ENCODE data around the gene CCDC137. TPM values are rescaled to one million over a fixed set of nuclear protein-coding genes. Genes with fewer than 3 reads are reported as not detected.

The CCDC137 gene
- total and polyA plus RNA-seq, 2 of the 13 experiments (the other 11 are each of a cell fraction or from before 2014, with no cell fraction given), result 14.6 to 39.1 TPM

DNA sequence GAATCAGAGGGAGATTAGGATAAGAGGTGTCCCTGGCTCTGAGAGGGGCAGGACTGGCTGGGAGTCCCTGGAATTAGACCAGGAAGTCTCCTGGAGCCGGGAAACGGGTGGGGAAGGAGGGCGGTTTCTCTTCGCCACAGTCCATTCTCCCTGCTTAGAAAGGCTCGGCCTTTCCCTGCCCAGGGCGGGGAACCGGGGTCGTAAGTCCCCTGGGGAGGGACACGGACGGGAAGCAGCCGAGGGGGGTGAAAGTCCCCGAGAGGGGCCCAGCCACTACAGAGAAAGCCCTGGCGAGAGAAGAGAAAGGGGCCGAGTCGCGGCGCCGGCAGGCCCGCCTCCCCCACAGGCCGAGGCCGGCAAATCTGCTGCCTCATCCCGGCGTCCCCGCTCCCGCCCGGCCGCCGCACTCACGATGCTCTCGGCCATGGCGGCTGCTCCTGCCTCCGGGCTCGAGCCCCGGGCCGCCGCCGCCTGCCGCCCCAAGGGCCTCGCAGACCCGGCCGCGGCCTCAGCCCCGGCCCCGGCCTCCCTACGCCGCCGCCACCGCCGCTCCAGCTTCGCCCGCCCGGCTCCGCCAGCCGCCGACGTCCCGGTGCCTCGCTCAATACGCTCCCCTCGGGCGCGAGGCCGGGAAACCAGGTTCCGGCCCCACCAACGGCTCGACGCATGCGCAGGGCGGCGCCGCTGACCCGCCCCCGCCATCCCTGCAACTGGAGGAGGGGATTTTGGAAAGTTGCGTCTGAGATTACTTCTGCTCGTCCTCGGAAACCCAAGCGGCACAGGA lies 29.8 kb upstream of the CCDC137 start, which contains the start of the genes NPLOC4 and TSPAN10 (continued):
- TF ChIP-seq, protein P1, sequence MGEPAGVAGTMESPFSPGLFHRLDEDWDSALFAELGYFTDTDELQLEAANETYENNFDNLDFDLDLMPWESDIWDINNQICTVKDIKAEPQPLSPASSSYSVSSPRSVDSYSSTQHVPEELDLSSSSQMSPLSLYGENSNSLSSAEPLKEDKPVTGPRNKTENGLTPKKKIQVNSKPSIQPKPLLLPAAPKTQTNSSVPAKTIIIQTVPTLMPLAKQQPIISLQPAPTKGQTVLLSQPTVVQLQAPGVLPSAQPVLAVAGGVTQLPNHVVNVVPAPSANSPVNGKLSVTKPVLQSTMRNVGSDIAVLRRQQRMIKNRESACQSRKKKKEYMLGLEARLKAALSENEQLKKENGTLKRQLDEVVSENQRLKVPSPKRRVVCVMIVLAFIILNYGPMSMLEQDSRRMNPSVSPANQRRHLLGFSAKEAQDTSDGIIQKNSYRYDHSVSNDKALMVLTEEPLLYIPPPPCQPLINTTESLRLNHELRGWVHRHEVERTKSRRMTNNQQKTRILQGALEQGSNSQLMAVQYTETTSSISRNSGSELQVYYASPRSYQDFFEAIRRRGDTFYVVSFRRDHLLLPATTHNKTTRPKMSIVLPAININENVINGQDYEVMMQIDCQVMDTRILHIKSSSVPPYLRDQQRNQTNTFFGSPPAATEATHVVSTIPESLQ (CRISPR knock-in tag; conservative IDR thresholded peaks at IDR 0.05), result no peak
- TF ChIP-seq CREB1 (IDR thresholded peaks at IDR 0.05), result peak; percentile 37; the same call in 1 of the 2 replicates
- TF ChIP-seq CREB1 (CRISPR knock-in tag; IDR thresholded peaks at IDR 0.05), result no peak
- TF ChIP-seq SSRP1 (CRISPR knock-in tag; IDR thresholded peaks at IDR 0.05), result 0 out of 2 replicates have a peak, but pooled peaks have one; percentile 72
- TF ChIP-seq, protein P2, sequence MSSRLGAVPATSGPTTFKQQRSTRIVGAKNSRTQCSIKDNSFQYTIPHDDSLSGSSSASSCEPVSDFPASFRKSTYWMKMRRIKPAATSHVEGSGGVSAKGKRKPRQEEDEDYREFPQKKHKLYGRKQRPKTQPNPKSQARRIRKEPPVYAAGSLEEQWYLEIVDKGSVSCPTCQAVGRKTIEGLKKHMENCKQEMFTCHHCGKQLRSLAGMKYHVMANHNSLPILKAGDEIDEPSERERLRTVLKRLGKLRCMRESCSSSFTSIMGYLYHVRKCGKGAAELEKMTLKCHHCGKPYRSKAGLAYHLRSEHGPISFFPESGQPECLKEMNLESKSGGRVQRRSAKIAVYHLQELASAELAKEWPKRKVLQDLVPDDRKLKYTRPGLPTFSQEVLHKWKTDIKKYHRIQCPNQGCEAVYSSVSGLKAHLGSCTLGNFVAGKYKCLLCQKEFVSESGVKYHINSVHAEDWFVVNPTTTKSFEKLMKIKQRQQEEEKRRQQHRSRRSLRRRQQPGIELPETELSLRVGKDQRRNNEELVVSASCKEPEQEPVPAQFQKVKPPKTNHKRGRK (CRISPR knock-in tag; IDR thresholded peaks at IDR 0.05), result no peak
- TF ChIP-seq EEA1 (CRISPR knock-in tag; IDR thresholded peaks at IDR 0.05; ENCODE audit: borderline replicate concordance), result 0 out of 2 replicates have a peak, but pooled peaks have one; percentile 47
- no peak for TF ChIP-seq FOXA1 (IDR thresholded peaks at IDR 0.05)
- TF ChIP-seq FOXA1 (CRISPR knock-in tag; IDR thresholded peaks at IDR 0.05), result peak; percentile 79
- TF ChIP-seq CC2D1A (CRISPR knock-in tag; IDR thresholded peaks at IDR 0.05), result no peak
- peak; percentile 27; the same call in 1 of the 2 replicates for TF ChIP-seq ZNF274 (CRISPR knock-in tag; IDR thresholded peaks at IDR 0.05)
- TF ChIP-seq ATRX (CRISPR knock-in tag; IDR thresholded peaks at IDR 0.05; ENCODE audit: borderline replicate concordance), result no peak
- TF ChIP-seq, protein P3, sequence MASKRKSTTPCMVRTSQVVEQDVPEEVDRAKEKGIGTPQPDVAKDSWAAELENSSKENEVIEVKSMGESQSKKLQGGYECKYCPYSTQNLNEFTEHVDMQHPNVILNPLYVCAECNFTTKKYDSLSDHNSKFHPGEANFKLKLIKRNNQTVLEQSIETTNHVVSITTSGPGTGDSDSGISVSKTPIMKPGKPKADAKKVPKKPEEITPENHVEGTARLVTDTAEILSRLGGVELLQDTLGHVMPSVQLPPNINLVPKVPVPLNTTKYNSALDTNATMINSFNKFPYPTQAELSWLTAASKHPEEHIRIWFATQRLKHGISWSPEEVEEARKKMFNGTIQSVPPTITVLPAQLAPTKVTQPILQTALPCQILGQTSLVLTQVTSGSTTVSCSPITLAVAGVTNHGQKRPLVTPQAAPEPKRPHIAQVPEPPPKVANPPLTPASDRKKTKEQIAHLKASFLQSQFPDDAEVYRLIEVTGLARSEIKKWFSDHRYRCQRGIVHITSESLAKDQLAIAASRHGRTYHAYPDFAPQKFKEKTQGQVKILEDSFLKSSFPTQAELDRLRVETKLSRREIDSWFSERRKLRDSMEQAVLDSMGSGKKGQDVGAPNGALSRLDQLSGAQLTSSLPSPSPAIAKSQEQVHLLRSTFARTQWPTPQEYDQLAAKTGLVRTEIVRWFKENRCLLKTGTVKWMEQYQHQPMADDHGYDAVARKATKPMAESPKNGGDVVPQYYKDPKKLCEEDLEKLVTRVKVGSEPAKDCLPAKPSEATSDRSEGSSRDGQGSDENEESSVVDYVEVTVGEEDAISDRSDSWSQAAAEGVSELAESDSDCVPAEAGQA (IDR thresholded peaks at IDR 0.05; ENCODE audit: low read depth), result peak; percentile 92
- TF ChIP-seq, protein P3 (CRISPR knock-in tag; IDR thresholded peaks at IDR 0.05; ENCODE audit: borderline replicate concordance), result peak; percentile 81; the same call in 1 of the 2 replicates
- peak; percentile 84; the same call in 1 of the 2 replicates for TF ChIP-seq CBX5 (CRISPR knock-in tag; IDR thresholded peaks at IDR 0.05; ENCODE audit: borderline replicate concordance)
- TF ChIP-seq, protein P4, sequence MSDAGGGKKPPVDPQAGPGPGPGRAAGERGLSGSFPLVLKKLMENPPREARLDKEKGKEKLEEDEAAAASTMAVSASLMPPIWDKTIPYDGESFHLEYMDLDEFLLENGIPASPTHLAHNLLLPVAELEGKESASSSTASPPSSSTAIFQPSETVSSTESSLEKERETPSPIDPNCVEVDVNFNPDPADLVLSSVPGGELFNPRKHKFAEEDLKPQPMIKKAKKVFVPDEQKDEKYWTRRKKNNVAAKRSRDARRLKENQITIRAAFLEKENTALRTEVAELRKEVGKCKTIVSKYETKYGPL (CRISPR knock-in tag; IDR thresholded peaks at IDR 0.05), result no peak; the same call in 1 of the 2 replicates
- TF ChIP-seq, protein P5, sequence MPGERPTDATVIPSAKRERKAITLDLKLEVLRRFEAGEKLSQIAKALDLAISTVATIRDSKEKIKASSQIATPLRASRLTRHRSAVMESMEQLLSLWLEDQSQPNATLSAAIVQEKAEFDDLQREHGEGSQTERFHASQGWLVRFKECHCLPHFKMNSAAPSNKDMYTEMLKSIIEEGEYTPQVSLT (CRISPR knock-in tag; IDR thresholded peaks at IDR 0.05; ENCODE audit: borderline replicate concordance, low read depth), result no peak
- TF ChIP-seq, protein P6, sequence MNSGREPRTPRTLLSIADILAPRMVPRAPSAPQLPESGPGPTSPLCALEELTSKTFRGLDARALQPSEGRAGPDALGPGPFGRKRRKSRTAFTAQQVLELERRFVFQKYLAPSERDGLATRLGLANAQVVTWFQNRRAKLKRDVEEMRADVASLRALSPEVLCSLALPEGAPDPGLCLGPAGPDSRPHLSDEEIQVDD (CRISPR knock-in tag; IDR thresholded peaks at IDR 0.05; ENCODE audit: borderline replicate concordance), result 0 out of 2 replicates have a peak, but pooled peaks have one; percentile 69
- 0 out of 2 replicates have a peak, but pooled peaks have one; percentile 50 for TF ChIP-seq WIZ (CRISPR knock-in tag; IDR thresholded peaks at IDR 0.05)
